Ureter (tissue), 1 donor: ENCODE data around the gene ROMO1. TPM values are rescaled to one million over a fixed set of nuclear protein-coding genes. Genes with fewer than 3 reads are reported as not detected.
"Not testable (repeated sequence)": the region's sequence is repeated elsewhere in the genome, so short reads cannot be mapped to it uniquely, and the experiment has no call there.

Source experiments
- DNase-seq: peaks from one replicate; pipeline ENCODE4 v3.0.0-alpha.2; 2020; ENCODE audit warnings: low spot score
- total RNA-seq: library from RNA; stranded (reverse); gene quantifications from one replicate; pipeline ENCODE4 v1.2.4, GENCODE V29; 2023
- donor health status: DM: yes; HTN: yes; CAD: no.

ROMO1 gene
- total RNA-seq, 1 donor from 2014 or later: 97.1 TPM

- DNase-seq: no peak
Measured at GRCh38 chr20:35730583-35731468, 31.6 kb downstream of the ROMO1 start.

- DNase-seq: no peak
Measured at GRCh38 chr20:35731469-35731788, 32.2 kb downstream of the ROMO1 start.

- DNase-seq: no peak
Measured at GRCh38 chr20:35731862-35732643, 32.8 kb downstream of the ROMO1 start.

- no peak for DNase-seq
Measured at GRCh38 chr20:35732644-35732982, 33.4 kb downstream of the ROMO1 start.

GRCh38 chr20:35734374-35734773, 35.2 kb downstream of the ROMO1 start:
- DNase-seq: no peak

GRCh38 chr20:35734777-35735649, 35.8 kb downstream of the ROMO1 start:
- DNase-seq: no peak

- DNase-seq: no peak
Measured at GRCh38 chr20:35735826-35736470, 36.7 kb downstream of the ROMO1 start.

- DNase-seq: no peak
Measured at GRCh38 chr20:35737865-35738333, 38.7 kb downstream of the ROMO1 start.

- no peak for DNase-seq
Measured at GRCh38 chr20:35738410-35739179, 39.4 kb downstream of the ROMO1 start.

GRCh38 chr20:35739294-35740163, 40.3 kb downstream of the ROMO1 start:
- no peak for DNase-seq

- DNase-seq: peak; percentile 100
Measured at GRCh38 chr20:35741892-35742740, 42.9 kb downstream of the ROMO1 start, which contains the start of gene RBM39. Gene RBM39 (minus strand): TSS chr20:35742260. CDS start chr20:35740874, 1,386 bp downstream.

- DNase-seq: no peak
Measured at GRCh38 chr20:35742741-35743523, 43.7 kb downstream of the ROMO1 start.

- DNase-seq: no peak
Measured at GRCh38 chr20:35743693-35744491, 44.7 kb downstream of the ROMO1 start.

- not testable (repeated sequence) for DNase-seq
Measured at GRCh38 chr20:35744492-35744841, 45.3 kb downstream of the ROMO1 start.
